Measurements from ENCODE around the gene NDUFAF8. TPM values are rescaled to one million over a fixed set of nuclear protein-coding genes. Genes with fewer than 3 reads are reported as not detected.

The NDUFAF8 gene
- polyA plus RNA-seq, 1 donor from 2014 or later: 76.4 TPM

DNA sequence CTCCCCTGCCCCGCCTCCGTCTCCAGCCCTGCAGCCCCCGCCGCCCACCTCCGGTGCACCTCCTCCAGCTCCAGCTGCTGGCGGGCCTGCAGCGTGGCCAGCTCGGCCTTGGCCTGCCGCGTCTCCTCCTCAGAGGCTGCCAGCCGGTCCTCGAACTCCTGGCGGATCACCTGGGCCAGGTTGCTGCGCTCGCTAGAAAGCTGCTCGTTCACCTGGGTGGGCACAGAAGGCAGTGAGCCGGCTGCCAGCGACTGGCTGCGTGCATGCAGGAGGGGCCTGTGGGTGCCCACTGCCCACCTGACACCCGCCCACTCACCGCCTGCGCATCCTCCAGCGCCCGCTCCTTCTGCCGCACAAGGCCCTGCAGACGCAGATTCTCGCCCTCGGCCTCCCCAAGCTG, 48.5 kb upstream of the NDUFAF8 start:
- no peak for TF ChIP-seq POLR2AphosphoS5 (IDR thresholded peaks at IDR 0.05)
- TF ChIP-seq CTCF (IDR thresholded peaks at IDR 0.05; ENCODE audit: poor library complexity, severe bottlenecking): no peak
- no peak for TF ChIP-seq RAD21 (conservative IDR thresholded peaks at IDR 0.05)
- no peak for TF ChIP-seq REST (IDR thresholded peaks at IDR 0.05; ENCODE audit: borderline replicate concordance)
- TF ChIP-seq EZH2 (IDR thresholded peaks at IDR 0.05; ENCODE audit: borderline replicate concordance, insufficient read depth, low read length, poor library complexity, severe bottlenecking): no peak
- TF ChIP-seq TAF1 (IDR thresholded peaks at IDR 0.05; ENCODE audit: low read depth): no peak
- TF ChIP-seq SMC3 (conservative IDR thresholded peaks at IDR 0.05; ENCODE audit: poor library complexity): no peak
- TF ChIP-seq EP300 (conservative IDR thresholded peaks at IDR 0.05; ENCODE audit: poor library complexity, severe bottlenecking): no peak
- no peak for TF ChIP-seq MXI1 (conservative IDR thresholded peaks at IDR 0.05; ENCODE audit: poor library complexity, severe bottlenecking)
- Histone ChIP-seq H3K9me2 (ENCODE audit: insufficient read depth, low read length) (no peaks in the 10 kb centered on the region), H4K20me1 (ENCODE audit: insufficient read depth) (no peaks in the 10 kb centered on the region), H3K9ac (ENCODE audit: low read length) (no peak overlapping the region), H3K4me2 (ENCODE audit: low read length) (no peak overlapping the region), H2AFZ (ENCODE audit: low read depth, low read length) (no peak overlapping the region), H3K27me3 (ENCODE audit: insufficient read depth, low read depth, low read length) (no peaks in the 10 kb centered on the region), H3K4me3 (ENCODE audit: low read length) (no peak overlapping the region), H3K27ac (ENCODE audit: low read length) (no peak overlapping the region), H3F3A (ENCODE audit: insufficient read depth, low read length, poor library complexity, severe bottlenecking) (no peaks in the 10 kb centered on the region), H3K9me3 (ENCODE audit: low read length) (no peaks in the 10 kb centered on the region), H3K36me3 (ENCODE audit: insufficient read depth, low read length) (no peaks in the 10 kb centered on the region), H3K79me2 (replicated peaks; ENCODE audit: insufficient read depth, low read length) (no peaks in the 10 kb centered on the region)

DNA sequence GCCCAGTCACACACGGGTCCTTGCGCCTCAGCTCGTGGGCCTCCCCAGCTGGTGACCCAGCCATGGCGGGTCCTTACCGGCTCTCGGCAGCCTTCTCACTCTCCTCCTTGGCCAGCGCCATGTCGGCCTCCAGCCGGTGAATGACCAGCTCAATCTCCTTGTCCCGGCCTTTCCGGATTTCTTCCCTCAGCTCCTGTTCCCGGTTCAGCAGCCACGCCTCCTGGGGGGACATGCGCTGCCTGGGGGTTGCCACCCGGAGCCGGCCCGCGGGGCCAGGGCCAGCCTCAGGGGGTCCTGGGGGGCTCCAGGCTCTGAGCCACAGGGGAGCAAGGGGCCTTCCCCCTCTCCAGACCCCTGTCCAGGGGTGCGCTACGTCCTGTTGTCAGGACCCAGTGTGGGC, 48.0 kb upstream of the NDUFAF8 start:
- H3K9me2 ChIP-seq (ENCODE audit: insufficient read depth, low read length): no peaks in the 10 kb centered on the region
- no peak overlapping the region for H2AFZ ChIP-seq (ENCODE audit: low read depth, low read length)
- H4K20me1 ChIP-seq (ENCODE audit: insufficient read depth): no peaks in the 10 kb centered on the region
- no peak overlapping the region for H3K27ac ChIP-seq (ENCODE audit: low read length)
- no peaks in the 10 kb centered on the region for H3F3A ChIP-seq (ENCODE audit: insufficient read depth, low read length, poor library complexity, severe bottlenecking)
- H3K36me3 ChIP-seq (ENCODE audit: insufficient read depth, low read length): no peaks in the 10 kb centered on the region
- TF ChIP-seq EP300 (conservative IDR thresholded peaks at IDR 0.05; ENCODE audit: poor library complexity, severe bottlenecking): no peak
- no peak for TF ChIP-seq REST (IDR thresholded peaks at IDR 0.05; ENCODE audit: borderline replicate concordance)
- TF ChIP-seq POLR2AphosphoS5 (IDR thresholded peaks at IDR 0.05): no peak
- TF ChIP-seq TAF1 (IDR thresholded peaks at IDR 0.05; ENCODE audit: low read depth): no peak
- TF ChIP-seq EZH2 (IDR thresholded peaks at IDR 0.05; ENCODE audit: borderline replicate concordance, insufficient read depth, low read length, poor library complexity, severe bottlenecking): no peak
- no peak for TF ChIP-seq RAD21 (conservative IDR thresholded peaks at IDR 0.05)
- TF ChIP-seq SMC3 (conservative IDR thresholded peaks at IDR 0.05; ENCODE audit: poor library complexity): no peak
- no peak overlapping the region for H3K4me3 ChIP-seq (ENCODE audit: low read length)
- H3K79me2 ChIP-seq (replicated peaks; ENCODE audit: insufficient read depth, low read length): no peaks in the 10 kb centered on the region
- H3K9me3 ChIP-seq (ENCODE audit: low read length): no peaks in the 10 kb centered on the region
- H3K4me2 ChIP-seq (ENCODE audit: low read length): no peak overlapping the region
- H3K27me3 ChIP-seq (ENCODE audit: insufficient read depth, low read depth, low read length): no peaks in the 10 kb centered on the region
- H3K9ac ChIP-seq (ENCODE audit: low read length): no peak overlapping the region

Data from neural cell (in vitro differentiated cells).